OCI-LY7 (cell line): ENCODE measurements around the gene FHIT. TPM values are rescaled to one million over a fixed set of nuclear protein-coding genes. Genes with fewer than 3 reads are reported as not detected.

ENCODE experiments used
- BruUV-seq: library from RNA; stranded (reverse); fragments of 400-500 nt; replicated peaks from 2 replicates; lab custom pipeline; 2021; lab: Mats Ljungman, UMichigan
- CTCF ChIA-PET: fragments of 300-600 bp; sonication (Branson Sonifier 250); formaldehyde crosslinking; loops from one replicate; lab custom pipeline; 2022; ENCODE audit warnings: antibody characterized with exemption; ENCODE audit not compliant: unreplicated experiment; lab: Charles Lee
- POLR2A ChIA-PET: fragments of 300-600 bp; sonication (Branson Sonifier 250); formaldehyde crosslinking; loops from one replicate; lab custom pipeline; 2022; ENCODE audit warnings: antibody characterized with exemption; lab: Charles Lee
- DNase-seq: peaks from one replicate; pipeline ENCODE4 v3.0.0-alpha.2; 2015; ENCODE audit warnings: low spot score
- H2AFZ ChIP-seq: fragments of 200-600 bp; sonication (generic), shearing (Covaris generic); 2 replicates; pipeline ENCODE4 v1.6.1; 2014; ENCODE audit warnings: mild to moderate bottlenecking, antibody characterized with exemption, low read length, moderate library complexity
- H3K27ac ChIP-seq: fragments of 200-600 bp; sonication (generic); 2 replicates; pipeline ENCODE4 v1.5.1; 2014; ENCODE audit warnings: mixed run types, low read depth, mild to moderate bottlenecking, moderate library complexity, low read length, inconsistent platforms; ENCODE audit not compliant: poor library complexity, severe bottlenecking
- H3K36me3 ChIP-seq: fragments of 200-600 bp; sonication (generic); 2 replicates; pipeline ENCODE4 v1.6.1; 2014; ENCODE audit warnings: mild to moderate bottlenecking, antibody characterized with exemption, low read length, moderate library complexity, mixed read lengths; ENCODE audit not compliant: insufficient read depth
- H3K4me1 ChIP-seq: fragments of 200-600 bp; sonication (generic); 2 replicates; pipeline ENCODE4 v1.5.1; 2014; ENCODE audit warnings: mild to moderate bottlenecking, low read length; ENCODE audit not compliant: insufficient read depth, poor library complexity, severe bottlenecking
- H3K4me2 ChIP-seq: fragments of 200-600 bp; sonication (generic); 2 replicates; pipeline ENCODE4 v1.6.1; 2014; ENCODE audit warnings: mild to moderate bottlenecking, low read length
- H3K4me3 ChIP-seq: fragments of 200-600 bp; sonication (generic); 2 replicates; pipeline ENCODE4 v1.5.1; 2014; ENCODE audit warnings: mild to moderate bottlenecking, low read depth, low read length; ENCODE audit not compliant: poor library complexity, severe bottlenecking
- H3K79me2 ChIP-seq: fragments of 200-600 bp; sonication (generic); 2 replicates; pipeline ENCODE4 v1.6.1; 2016; ENCODE audit warnings: low read depth, mild to moderate bottlenecking, low read length, moderate library complexity, mixed read lengths; ENCODE audit not compliant: insufficient read depth
- H3K9me2 ChIP-seq: fragments of 200-600 bp; sonication (generic); 2 replicates; pipeline ENCODE4 v1.6.1; 2016; ENCODE audit warnings: mild to moderate bottlenecking, low read length, mixed read lengths; ENCODE audit not compliant: insufficient read depth
- H3K9me3 ChIP-seq: fragments of 200-600 bp; sonication (generic); 2 replicates; pipeline ENCODE4 v1.6.1; 2014; ENCODE audit warnings: mild to moderate bottlenecking, mixed run types, low read length, mixed read lengths
- H4K20me1 ChIP-seq: fragments of 200-600 bp; sonication (generic); 2 replicates; pipeline ENCODE4 v1.6.1; 2014; ENCODE audit warnings: mild to moderate bottlenecking, antibody characterized with exemption, low read length, moderate library complexity, mixed read lengths; ENCODE audit not compliant: insufficient read depth
- EZH2phosphoT487 ChIP-seq: fragments of 200-600 bp; sonication (generic); IDR thresholded peaks from 2 replicates; pipeline ENCODE4 v1.6.1; 2018; ENCODE audit warnings: low read depth, borderline replicate concordance, mild to moderate bottlenecking, mixed run types, antibody characterized with exemption, low read length, moderate library complexity, mixed read lengths
- intact Hi-C: fragments of 100-400 bp; cut with micrococcal nuclease; formaldehyde crosslinking; loops from one replicate; pipeline ENCODE4 v1.10.0; 2022; ENCODE audit not compliant: unreplicated experiment
- total RNA-seq, 2 experiments: library from RNA; depleted of rRNA in 1 of 2; stranded (reverse); fragments of >200 nt in 1 of 2; shearing (Covaris generic) in 1 of 2; gene quantifications; 2 replicates each; pipeline ENCODE4 v1.2.3, GENCODE V29; 2014 to 2022
- TF ChIP-seq, protein P1 (sequence below): fragments of 200-600 bp; sonication (generic); conservative IDR thresholded peaks from 2 replicates; pipeline ENCODE4 v1.5.1; 2014; ENCODE audit warnings: mild to moderate bottlenecking, antibody characterized with exemption, low read length, moderate library complexity, mixed read lengths

FHIT gene
- total RNA-seq, 2 experiments from 2014 or later = 5.0 to 10.9 TPM

DNA sequence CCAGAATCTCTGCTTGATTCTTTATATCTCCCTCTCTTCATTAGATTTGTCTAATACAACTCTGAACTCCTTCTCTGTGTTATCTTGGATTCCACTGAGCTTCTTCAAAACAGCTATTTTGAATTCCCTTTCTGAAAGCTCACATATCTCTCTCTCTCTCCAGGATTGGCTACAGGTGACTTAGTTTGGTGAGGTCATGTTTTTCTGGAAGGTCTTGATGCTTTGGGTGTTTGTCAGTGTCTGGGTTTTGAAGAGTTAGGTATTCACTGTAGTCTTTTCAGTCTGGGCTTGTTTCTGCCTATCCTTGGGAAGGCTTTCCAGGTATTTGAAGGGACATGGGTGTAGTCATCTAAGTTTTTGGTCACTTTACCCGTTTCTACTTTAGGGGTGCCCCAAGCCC lies 781.8 kb downstream of the FHIT start:
- POLR2A ChIA-PET = no interaction called here
- H3K9me2 ChIP-seq = no peaks in the 10 kb centered on the region
- no TSS peak for BruUV-seq

GRCh38 chr3:60463685-60464084 lies 787.6 kb downstream of the FHIT start:
- no peak for DNase-seq
- intact Hi-C loops = no loop called here
- POLR2A ChIA-PET = interaction anchor here (1.7 kb wide), 1 partner anchor 15 kb away, joined by 3 read pairs; no protein-coding TSS in a partner anchor

More for the DNA sequence above, 781.8 kb downstream of the FHIT start:
- no peaks in the 10 kb centered on the region for H4K20me1 ChIP-seq
- no peak overlapping the region for H3K4me3 ChIP-seq
- no peaks in the 10 kb centered on the region for H3K36me3 ChIP-seq
- H3K4me1 ChIP-seq = no peaks in the 10 kb centered on the region
- no peak overlapping the region for H3K27ac ChIP-seq
- no peak for DNase-seq
- H2AFZ ChIP-seq = no peak overlapping the region
- intact Hi-C loops = no loop called here
- H3K79me2 ChIP-seq = no peaks in the 10 kb centered on the region
- no peak for TF ChIP-seq EZH2phosphoT487
- TF ChIP-seq, protein P1, sequence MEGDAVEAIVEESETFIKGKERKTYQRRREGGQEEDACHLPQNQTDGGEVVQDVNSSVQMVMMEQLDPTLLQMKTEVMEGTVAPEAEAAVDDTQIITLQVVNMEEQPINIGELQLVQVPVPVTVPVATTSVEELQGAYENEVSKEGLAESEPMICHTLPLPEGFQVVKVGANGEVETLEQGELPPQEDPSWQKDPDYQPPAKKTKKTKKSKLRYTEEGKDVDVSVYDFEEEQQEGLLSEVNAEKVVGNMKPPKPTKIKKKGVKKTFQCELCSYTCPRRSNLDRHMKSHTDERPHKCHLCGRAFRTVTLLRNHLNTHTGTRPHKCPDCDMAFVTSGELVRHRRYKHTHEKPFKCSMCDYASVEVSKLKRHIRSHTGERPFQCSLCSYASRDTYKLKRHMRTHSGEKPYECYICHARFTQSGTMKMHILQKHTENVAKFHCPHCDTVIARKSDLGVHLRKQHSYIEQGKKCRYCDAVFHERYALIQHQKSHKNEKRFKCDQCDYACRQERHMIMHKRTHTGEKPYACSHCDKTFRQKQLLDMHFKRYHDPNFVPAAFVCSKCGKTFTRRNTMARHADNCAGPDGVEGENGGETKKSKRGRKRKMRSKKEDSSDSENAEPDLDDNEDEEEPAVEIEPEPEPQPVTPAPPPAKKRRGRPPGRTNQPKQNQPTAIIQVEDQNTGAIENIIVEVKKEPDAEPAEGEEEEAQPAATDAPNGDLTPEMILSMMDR = no peak
- CTCF ChIA-PET = no interaction called here
- H3K9me3 ChIP-seq = no peaks in the 10 kb centered on the region
- H3K4me2 ChIP-seq = no peak overlapping the region

GRCh38 chr3:60461267-60461666 lies 790.0 kb downstream of the FHIT start:
- DNase-seq = no peak
- Histone ChIP-seq H3K4me1 (no peaks in the 10 kb centered on the region), H3K9me2 (no peaks in the 10 kb centered on the region; the same call in 1 of the 2 replicates), H3K4me3 (no peak overlapping the region), H3K27ac (no peak overlapping the region), H3K79me2 (no peaks in the 10 kb centered on the region), H3K4me2 (no peak overlapping the region), H3K9me3 (no peaks in the 10 kb centered on the region), H3K36me3 (no peaks in the 10 kb centered on the region), H4K20me1 (no peaks in the 10 kb centered on the region), H2AFZ (no peak overlapping the region)
- CTCF ChIA-PET = no interaction called here
- intact Hi-C loops = no loop called here
- POLR2A ChIA-PET = no interaction called here
- TF ChIP-seq EZH2phosphoT487 = no peak
- TF ChIP-seq, protein P1 = no peak
- no TSS peak for BruUV-seq

More at GRCh38 chr3:60463685-60464084, 787.6 kb downstream of the FHIT start:
- Histone ChIP-seq H3K9me2 (no peaks in the 10 kb centered on the region; the same call in 1 of the 2 replicates), H3K4me1 (no peaks in the 10 kb centered on the region), H3K79me2 (no peaks in the 10 kb centered on the region), H3K4me2 (no peak overlapping the region), H3K27ac (no peak overlapping the region), H3K36me3 (no peaks in the 10 kb centered on the region), H2AFZ (no peak overlapping the region), H4K20me1 (no peaks in the 10 kb centered on the region), H3K4me3 (no peak overlapping the region), H3K9me3 (no peaks in the 10 kb centered on the region)
- no TSS peak for BruUV-seq
- CTCF ChIA-PET = interaction anchor here (0.5 kb wide), 1 partner anchor 32 kb away, joined by 3 read pairs; no protein-coding TSS in a partner anchor
- TF ChIP-seq, protein P1 = no peak
- no peak for TF ChIP-seq EZH2phosphoT487
